Ovary (tissue), 9 donors: ENCODE data around the gene CEP152. TPM values are rescaled to one million over a fixed set of nuclear protein-coding genes. Genes with fewer than 3 reads are reported as not detected.
"Not testable (repeated sequence)": the region's sequence is repeated elsewhere in the genome, so short reads cannot be mapped to it uniquely, and the experiment has no call there.

ENCODE experiments used
- DNase-seq, 5 donors: peaks; one replicate each; pipeline ENCODE4 v3.0.0-alpha.2; 2019 to 2020
- H3K27ac ChIP-seq, 2 donors: fragments of 200-600 bp; one replicate each; pipeline versions ENCODE4 v1.5.1 to v1.8.0; 2019 to 2022
- H3K27me3 ChIP-seq: fragments of 200-600 bp; one replicate; pipeline ENCODE4 v1.8.0; 2022
- H3K36me3 ChIP-seq: fragments of 200-600 bp; sonication (generic); one replicate; pipeline ENCODE4 v1.5.1; 2019
- H3K4me1 ChIP-seq: one replicate; pipeline ENCODE4 v1.8.1; 2013; ENCODE audit warnings: mild to moderate bottlenecking, moderate library complexity; ENCODE audit not compliant: insufficient read depth
- H3K4me3 ChIP-seq: fragments of 200-600 bp; sonication (generic); one replicate; pipeline ENCODE4 v1.5.1; 2017
- H3K9me3 ChIP-seq, 2 donors: fragments of 200-600 bp in 1 of 2; sonication (generic) in 1 of 2; one replicate each; pipeline versions ENCODE4 v1.5.1 to v1.8.1; 2013 to 2019; ENCODE audit warnings: mild to moderate bottlenecking in 1 of 2, moderate library complexity in 1 of 2
- CTCF ChIP-seq, 3 donors: fragments of 450-650 bp in 2 of 3; fragments of 200-600 bp in 1 of 3; IDR thresholded peaks; one replicate each; pipeline versions ENCODE4 v1.5.1 to v1.8.0; 2016 to 2022; ENCODE audit warnings: antibody characterized with exemption in 3 of 3, mild to moderate bottlenecking in 1 of 3
- EP300 ChIP-seq: sonication (generic); formaldehyde crosslinking; IDR thresholded peaks from one replicate; pipeline ENCODE4 v1.6.1; 2017; ENCODE audit warnings: antibody characterized with exemption
- POLR2A ChIP-seq: fragments of 450-650 bp; IDR thresholded peaks from one replicate; pipeline ENCODE4 v1.6.1; 2017; ENCODE audit warnings: antibody characterized with exemption, mild to moderate bottlenecking, moderate library complexity
- WGBS, 3 donors: extraction: QIAGEN DNeasy Blood & Tissue Kit in 1 of 3; methylation state at CpG; one replicate each; pipeline versions ENCODE4 v1.1.5 to v1.1.7; 2013 to 2017; 5-methylcytosine and 5-hydroxymethylcytosine counted together
- intact Hi-C, 4 donors: fragments of 100-400 bp; cut with DNase I; formaldehyde crosslinking; loops; one replicate each; pipeline versions ENCODE4 v1.11.0 to v1.15.1; 2022 to 2023
- polyA plus RNA-seq, 2 donors: library from polyadenylated mRNA; stranded (reverse); fragments of 200-250 nt in 1 of 2; fragments of 350-450 nt in 1 of 2; fragmentation: Illumina TruSeq in 1 of 2; extraction: RNeasy Lipid Tissue Mini Kit (QIAGEN cat#74804) in 1 of 2; gene quantifications; one replicate each; pipeline ENCODE4 v1.2.3, GENCODE V29; 2013 to 2014
- total RNA-seq, 7 donors: library from RNA; depleted of rRNA in 2 of 7; stranded (reverse); fragments of >200 nt in 2 of 7; fragmentation: NEBNext Ultra II Directional in 3 of 7; extraction: Animal tissue kit (Norgen Biotek cat#: 25700) in 3 of 7; gene quantifications; one replicate each; pipeline versions ENCODE4 v1.1.0 to v1.2.4, GENCODE V29; 2016 to 2023
- donor health status: DM: no; HTN: no; CAD: no; lungs with moderate emphysema.
- donor health status: DM: no; HTN: no; CAD: no.
- donor health status: Bipolar disorder and iron deficiency.
- donor health status: DM: yes; HTN: yes; CAD: no.
- donor health status: DM: no; HTN: no; CAD: no.
- donor health status: DM: yes; HTN: yes; CAD: no.

CEP152 gene
- total and polyA plus RNA-seq, 9 donors = 1.4 to 3.7 (median 2.2) TPM

DNA sequence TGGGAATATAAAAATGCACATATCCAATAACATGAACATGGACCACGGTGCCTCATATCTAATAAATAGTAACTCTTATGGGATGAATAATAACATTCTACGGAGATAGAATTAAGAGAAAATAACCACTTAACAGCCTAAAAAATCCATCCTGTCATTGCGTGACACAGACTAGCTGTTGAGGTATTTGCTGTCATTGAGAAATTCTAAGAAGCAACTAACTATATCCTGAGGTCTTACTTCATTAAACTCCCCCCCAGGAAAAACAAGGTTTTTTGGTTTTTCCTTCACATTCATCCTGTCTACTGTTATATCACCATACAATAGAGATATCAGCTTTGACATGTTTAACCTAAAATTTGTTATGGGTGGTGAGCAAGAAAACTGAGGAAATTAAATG lies 14.3 kb downstream of the CEP152 start:
- no peaks in the 10 kb centered on the region for H3K36me3 ChIP-seq
- no peak for DNase-seq
- H3K4me3 ChIP-seq = no peak overlapping the region
- H3K9me3 ChIP-seq = no peaks in the 10 kb centered on the region
- 91 to 96% (median 92%) methylated on average over 3 of the region's 3 CpGs for WGBS, 3 donors
- no peak overlapping the region for H3K27ac ChIP-seq
- no peaks in the 10 kb centered on the region for H3K4me1 ChIP-seq
- no peaks in the 10 kb centered on the region for H3K27me3 ChIP-seq
- intact Hi-C loops = no loop called here
- TF ChIP-seq POLR2A = no peak

DNA sequence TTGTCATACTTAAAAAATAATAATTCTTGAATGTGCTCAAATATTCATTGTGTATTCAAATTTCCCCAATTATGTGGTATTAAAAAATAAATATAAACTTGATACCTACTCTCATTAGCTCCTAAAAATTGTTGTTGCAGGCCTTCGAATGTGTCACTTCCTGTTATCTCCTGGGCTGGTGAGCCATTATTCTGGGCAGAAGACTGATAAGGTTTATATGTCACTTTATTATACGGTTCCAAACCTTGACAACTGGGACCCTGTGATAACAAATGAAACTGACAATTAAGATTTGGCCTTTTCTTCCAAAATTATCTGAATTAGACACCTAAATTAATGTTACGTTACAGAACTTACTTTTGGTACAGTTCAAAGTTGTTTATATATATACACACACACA lies 15.0 kb downstream of the CEP152 start:
- H3K27ac ChIP-seq = no peak overlapping the region
- TF ChIP-seq POLR2A = no peak
- TF ChIP-seq CTCF (IDR thresholded peaks at IDR 0.05) = no peak
- TF ChIP-seq EP300 = no peak
- no peaks in the 10 kb centered on the region for H3K9me3 ChIP-seq
- no peaks in the 10 kb centered on the region for H3K27me3 ChIP-seq
- H3K4me3 ChIP-seq = no peak overlapping the region
- H3K36me3 ChIP-seq = no peaks in the 10 kb centered on the region
- DNase-seq = no peak
- H3K4me1 ChIP-seq = no peaks in the 10 kb centered on the region
- intact Hi-C loops = no loop called here
- WGBS, 3 donors = 94 to 97% (median 97%) methylated on average over 3 of the region's 3 CpGs

DNA sequence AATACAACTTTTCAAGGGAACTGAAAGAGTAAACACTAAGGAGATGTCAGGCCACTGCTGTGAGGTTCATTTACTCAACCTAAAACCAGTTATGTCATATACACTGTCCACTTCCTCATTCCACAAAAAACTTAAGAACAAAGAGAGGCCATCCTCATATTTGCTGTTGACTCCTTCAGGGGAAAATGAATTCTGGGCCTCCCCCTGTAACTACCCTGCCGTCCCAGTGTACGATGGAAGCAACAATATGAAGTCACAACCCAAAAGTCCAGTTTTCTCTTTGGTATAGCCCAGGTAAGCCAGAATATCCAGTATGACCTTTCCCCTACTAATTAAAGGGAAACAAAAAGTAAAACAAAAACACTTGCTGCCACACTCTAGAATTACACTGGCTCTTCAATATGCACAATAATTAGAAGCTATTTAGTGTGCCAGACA lies 16.2 kb downstream of the CEP152 start:
- Histone ChIP-seq H3K9me3 (no peaks in the 10 kb centered on the region), H3K4me3 (no peak overlapping the region), H3K27ac (no peak overlapping the region), H3K4me1 (no peaks in the 10 kb centered on the region), H3K36me3 (no peaks in the 10 kb centered on the region), H3K27me3 (no peaks in the 10 kb centered on the region)
- no peak for TF ChIP-seq EP300
- TF ChIP-seq POLR2A = no peak
- TF ChIP-seq CTCF (IDR thresholded peaks at IDR 0.05) = no peak
- intact Hi-C loops = no loop called here
- no peak for DNase-seq
- WGBS, 3 donors = 93 to 97% (median 94%) methylated on average over 2 of the region's 2 CpGs

GRCh38 chr15:48792408-48792807 lies 18.5 kb downstream of the CEP152 start:
- no peak overlapping the region for H3K27ac ChIP-seq
- intact Hi-C loops = no loop called here
- H3K27me3 ChIP-seq = no peaks in the 10 kb centered on the region
- TF ChIP-seq POLR2A (no peak), EP300 (no peak), CTCF (IDR thresholded peaks at IDR 0.05) (no peak)
- H3K9me3 ChIP-seq = no peaks in the 10 kb centered on the region
- H3K36me3 ChIP-seq = no peaks in the 10 kb centered on the region
- no peaks in the 10 kb centered on the region for H3K4me1 ChIP-seq
- 44 to 53% (median 49%) methylated on average over 3 of the region's 3 CpGs for WGBS, 3 donors
- no peak for DNase-seq
- no peak overlapping the region for H3K4me3 ChIP-seq

DNA sequence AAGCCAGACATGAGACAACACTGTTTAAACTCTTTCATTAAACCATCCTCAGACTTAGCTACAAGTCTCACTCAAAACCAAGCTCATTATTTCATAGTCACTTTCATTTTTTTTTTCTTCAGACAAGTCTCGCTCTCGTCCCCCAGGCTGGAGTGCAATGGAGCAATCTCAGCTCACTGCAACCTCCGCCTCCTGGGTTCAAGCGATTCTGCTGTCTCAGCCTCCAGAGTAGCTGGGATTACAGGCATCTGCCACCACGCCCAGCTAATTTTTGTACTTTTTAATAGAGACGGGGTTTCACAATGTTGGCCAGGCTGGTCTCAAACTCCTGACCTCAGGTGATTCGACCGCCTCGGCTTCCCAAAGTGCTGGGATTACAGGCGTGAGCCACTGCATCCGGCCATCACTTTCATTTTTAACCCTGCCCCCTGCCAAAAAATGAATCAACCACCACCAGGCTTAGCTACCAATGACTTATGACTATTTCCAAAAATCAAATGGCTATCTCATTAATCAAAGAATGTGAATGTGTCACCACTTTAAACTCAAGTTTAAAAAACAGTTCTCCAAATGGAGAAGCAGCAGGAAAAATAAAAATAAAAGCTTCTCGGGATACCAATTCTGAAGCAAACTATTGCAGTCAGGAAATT lies 20.3 kb downstream of the CEP152 start:
- H3K4me1 ChIP-seq, intact Hi-C loops, DNase-seq, H3K36me3 ChIP-seq, H3K9me3 ChIP-seq, H3K4me3 ChIP-seq, H3K27me3 ChIP-seq, H3K27ac ChIP-seq: not testable (repeated sequence)
- WGBS, 3 donors = 94 to 98% (median 97%) methylated on average over 12 of the region's 12 CpGs
